GM19455 (cell line): ENCODE data around the gene DCUN1D4.
A peak's percentile ranks its signal among the peaks of the same experiment; 100 is the strongest.
"Not testable (repeated sequence)": the region's sequence is repeated elsewhere in the genome, so short reads cannot be mapped to it uniquely, and the experiment has no call there.

ENCODE experiments used
- ATAC-seq: cut with Tn5 transposase; IDR thresholded peaks from one replicate; pipeline ENCODE4 v1.9.1; 2021; ENCODE audit not compliant: unreplicated experiment

Gene DCUN1D4

GRCh38 chr4:51893402-51893801, 50.4 kb downstream of the DCUN1D4 start:
- not testable (repeated sequence) for ATAC-seq

GRCh38 chr4:51894059-51894645, 51.2 kb downstream of the DCUN1D4 start:
- no peak for ATAC-seq

GRCh38 chr4:51895158-51895557, 52.2 kb downstream of the DCUN1D4 start:
- ATAC-seq = no peak

- ATAC-seq = peak; percentile 98
Measured at GRCh38 chr4:51895816-51896408, 53.0 kb downstream of the DCUN1D4 start.

GRCh38 chr4:51901363-51901762, 58.4 kb downstream of the DCUN1D4 start:
- ATAC-seq = no peak

GRCh38 chr4:51906167-51906958, 63.4 kb downstream of the DCUN1D4 start:
- ATAC-seq = peak; percentile 95

GRCh38 chr4:51907006-51907669, 64.2 kb downstream of the DCUN1D4 start:
- ATAC-seq = no peak

- no peak for ATAC-seq
Measured at GRCh38 chr4:51909236-51909703, 66.3 kb downstream of the DCUN1D4 start.

GRCh38 chr4:51918251-51918650, 75.3 kb downstream of the DCUN1D4 start:
- ATAC-seq = no peak

GRCh38 chr4:51923343-51923742, 80.4 kb downstream of the DCUN1D4 start:
- ATAC-seq = no peak

- ATAC-seq = no peak
Measured at GRCh38 chr4:51925307-51925706, 82.4 kb downstream of the DCUN1D4 start.

GRCh38 chr4:51930557-51930956, 87.6 kb downstream of the DCUN1D4 start:
- no peak for ATAC-seq

- no peak for ATAC-seq
Measured at GRCh38 chr4:51931461-51931860, 88.5 kb downstream of the DCUN1D4 start.

GRCh38 chr4:51932261-51932660, 89.3 kb downstream of the DCUN1D4 start:
- no peak for ATAC-seq

GRCh38 chr4:51932684-51933083, 89.7 kb downstream of the DCUN1D4 start:
- no peak for ATAC-seq

GRCh38 chr4:51940460-51940859, 97.5 kb downstream of the DCUN1D4 start:
- not testable (repeated sequence) for ATAC-seq

GRCh38 chr4:51942108-51942832, 99.3 kb downstream of the DCUN1D4 start:
- ATAC-seq = no peak

GRCh38 chr4:51942833-51943215, 99.9 kb downstream of the DCUN1D4 start:
- no peak for ATAC-seq

GRCh38 chr4:51943221-51943620, 100.3 kb downstream of the DCUN1D4 start:
- ATAC-seq = no peak

- no peak for ATAC-seq
Measured at GRCh38 chr4:51958199-51958968, 115.4 kb downstream of the DCUN1D4 start.
